Measurements from ENCODE around the gene UGT1A1.

- TF ChIP-seq CTCF (IDR thresholded peaks at IDR 0.05) (no peak), POLR2AphosphoS5 (IDR thresholded peaks at IDR 0.05; ENCODE audit: insufficient read depth in 1 of 2, low read depth in 1 of 2) (no peak)
Measured at GRCh38 chr2:233780771-233781170, 20.7 kb downstream of the UGT1A1 start.

All from vagina (tissue), 2 donors.